GM23248 (cell line): ENCODE data around the gene PLCB4. TPM values are rescaled to one million over a fixed set of nuclear protein-coding genes. Genes with fewer than 3 reads are reported as not detected.

Experiments
- DNase-seq: peaks from one replicate; pipeline ENCODE4 v3.0.0-alpha.2; 2015
- H2AFZ ChIP-seq: fragments of 200-600 bp; sonication (generic); 2 replicates; pipeline ENCODE4 v1.6.1; 2016; ENCODE audit warnings: antibody characterized with exemption
- H3F3A ChIP-seq: fragments of 200-600 bp; sonication (generic); 2 replicates; pipeline ENCODE4 v1.6.1; 2016; ENCODE audit warnings: mild to moderate bottlenecking, antibody characterized with exemption, mixed run types; ENCODE audit not compliant: insufficient read depth
- H3K27ac ChIP-seq: fragments of 200-600 bp; sonication (generic); 2 replicates; pipeline ENCODE4 v1.5.1; 2016; ENCODE audit warnings: mild to moderate bottlenecking
- H3K27me3 ChIP-seq: fragments of 200-600 bp; sonication (generic); replicated peaks from 2 replicates; pipeline ENCODE4 v1.6.1; 2016; ENCODE audit warnings: mild to moderate bottlenecking; ENCODE audit not compliant: insufficient read depth
- H3K36me3 ChIP-seq: fragments of 200-600 bp; sonication (generic); 2 replicates; pipeline ENCODE4 v1.6.1; 2016; ENCODE audit warnings: low read depth, mild to moderate bottlenecking
- H3K4me1 ChIP-seq: fragments of 200-600 bp; sonication (generic); 2 replicates; pipeline ENCODE4 v1.6.1; 2016; ENCODE audit warnings: mild to moderate bottlenecking; ENCODE audit not compliant: insufficient read depth
- H3K4me2 ChIP-seq: fragments of 200-600 bp; sonication (generic); one replicate; pipeline ENCODE4 v1.6.1; 2016; ENCODE audit warnings: mild to moderate bottlenecking; ENCODE audit not compliant: unreplicated experiment
- H3K4me3 ChIP-seq: fragments of 200-600 bp; sonication (generic); 2 replicates; pipeline ENCODE4 v1.5.1; 2016; ENCODE audit warnings: mild to moderate bottlenecking
- H3K79me2 ChIP-seq: fragments of 200-600 bp; sonication (generic); 2 replicates; pipeline ENCODE4 v1.6.1; 2016; ENCODE audit warnings: mild to moderate bottlenecking; ENCODE audit not compliant: insufficient read depth
- H3K9ac ChIP-seq: fragments of 200-600 bp; sonication (generic); 2 replicates; pipeline ENCODE4 v1.6.1; 2016; ENCODE audit warnings: mild to moderate bottlenecking
- H3K9me2 ChIP-seq: fragments of 200-600 bp; sonication (generic); 2 replicates; pipeline ENCODE4 v1.6.1; 2016; ENCODE audit warnings: mixed run types, mild to moderate bottlenecking, moderate library complexity; ENCODE audit not compliant: insufficient read depth
- H3K9me3 ChIP-seq: fragments of 200-600 bp; sonication (generic); one replicate; pipeline ENCODE4 v1.6.1; 2017; ENCODE audit warnings: low read depth
- H4K20me1 ChIP-seq: fragments of 200-600 bp; sonication (generic); 2 replicates; pipeline ENCODE4 v1.6.0; 2016; ENCODE audit not compliant: insufficient read depth
- EZH2 ChIP-seq: fragments of 200-600 bp; sonication (generic); IDR thresholded peaks from 2 replicates; pipeline ENCODE4 v1.6.1; 2018; ENCODE audit warnings: antibody characterized with exemption, mild to moderate bottlenecking; ENCODE audit not compliant: insufficient read depth, poor library complexity, severe bottlenecking
- EZH2phosphoT487 ChIP-seq: fragments of 200-600 bp; sonication (generic); IDR thresholded peaks from 2 replicates; pipeline ENCODE4 v1.6.1; 2018; ENCODE audit warnings: antibody characterized with exemption, moderate library complexity, mild to moderate bottlenecking, low read depth; ENCODE audit not compliant: insufficient read depth
- WGBS, 2 experiments: methylation state at CpG; one replicate each; pipeline ENCODE4 v1.1.6; 2015 to 2017; ENCODE audit warnings: low lambda C conversion rate in 2 of 2, low coverage in 1 of 2; ENCODE audit errors: missing lambda C conversion rate in 2 of 2; 5-methylcytosine and 5-hydroxymethylcytosine counted together
- in situ Hi-C: fragments of 300-500 bp; cut with MboI; formaldehyde crosslinking; loops from 2 replicates; pipeline ENCODE4 v1.15.0; 2020
- polyA plus RNA-seq: library from polyadenylated mRNA; unstranded; fragments of >200 nt; fragmentation: Nextera tagmentation; extraction: Ambion mirVana; gene quantifications from 2 replicates; pipeline ENCODE4 v1.2.1, GENCODE V29; 2016
- total RNA-seq: library from RNA; depleted of rRNA; stranded (reverse); fragments of >200 nt; shearing (Covaris generic); gene quantifications from 2 replicates; pipeline ENCODE4 v1.2.3, GENCODE V29; 2014

PLCB4 gene
- total and polyA plus RNA-seq, 2 experiments from 2014 or later = 5.0 to 9.5 TPM

GRCh38 chr20:9233804-9234203 is 164.9 kb downstream of the PLCB4 start:
- no peak overlapping the region for H3K4me3 ChIP-seq
- no peaks in the 10 kb centered on the region for H3K9me2 ChIP-seq
- no peak overlapping the region for H3K9ac ChIP-seq
- H3F3A ChIP-seq = peaks cover 20% of the 10 kb centered on the region
- no peak for TF ChIP-seq EZH2phosphoT487
- TF ChIP-seq EZH2 = no peak
- H3K9me3 ChIP-seq = no peaks in the 10 kb centered on the region
- no peaks in the 10 kb centered on the region for H4K20me1 ChIP-seq
- H3K27ac ChIP-seq = no peak overlapping the region
- H3K79me2 ChIP-seq = no peaks in the 10 kb centered on the region
- 91 to 96% methylated on average over 2 of the region's 2 CpGs for WGBS, 2 experiments
- in situ Hi-C loops = no loop called here
- H3K4me1 ChIP-seq = peaks cover 11% of the 10 kb centered on the region
- H3K4me2 ChIP-seq = no peak overlapping the region
- no peaks in the 10 kb centered on the region for H3K27me3 ChIP-seq
- no peaks in the 10 kb centered on the region for H3K36me3 ChIP-seq
- DNase-seq = no peak
- no peak overlapping the region for H2AFZ ChIP-seq

DNA sequence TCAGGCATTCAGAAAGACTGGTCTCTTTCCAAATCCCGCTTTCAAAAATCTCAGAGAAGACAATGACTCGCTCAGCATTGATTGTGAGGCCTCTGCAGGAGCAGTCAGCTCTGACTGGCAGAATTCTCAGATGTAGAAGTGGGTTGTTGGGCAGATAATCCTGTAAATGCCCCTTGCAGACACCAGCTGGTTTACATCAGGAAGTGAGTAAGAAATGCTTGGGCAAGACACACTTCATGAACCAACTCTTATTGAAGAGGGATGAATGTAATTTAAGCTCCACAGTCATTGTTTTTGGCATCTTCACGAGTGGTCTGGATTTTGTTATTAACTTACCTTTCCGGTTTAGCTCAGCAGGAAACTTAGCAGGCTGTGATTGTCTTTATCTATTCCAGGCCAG is 166.6 kb downstream of the PLCB4 start:
- Histone ChIP-seq H3K27ac (0 out of 2 replicates have a peak overlapping the region, but pooled peaks have one; percentile 12), H2AFZ (no peak overlapping the region), H3K36me3 (no peaks in the 10 kb centered on the region), H3K4me2 (no peak overlapping the region), H3K4me1 (peaks cover 13% of the 10 kb centered on the region), H3K9ac (no peak overlapping the region), H3K9me3 (no peaks in the 10 kb centered on the region), H3K4me3 (no peak overlapping the region), H3F3A (peaks cover 23% of the 10 kb centered on the region), H3K79me2 (no peaks in the 10 kb centered on the region), H3K27me3 (no peaks in the 10 kb centered on the region), H3K9me2 (no peaks in the 10 kb centered on the region), H4K20me1 (no peaks in the 10 kb centered on the region)
- TF ChIP-seq EZH2phosphoT487 (no peak), EZH2 (no peak)
- peak; percentile 79 for DNase-seq
- in situ Hi-C loops = no loop called here
- 28 to 29% methylated on average over 4 of the region's 4 CpGs for WGBS, 2 experiments

GRCh38 chr20:9236458-9236857 is 167.6 kb downstream of the PLCB4 start:
- Histone ChIP-seq H2AFZ (no peak overlapping the region), H3K27ac (no peak overlapping the region), H3F3A (peaks cover 32% of the 10 kb centered on the region), H3K9me2 (no peaks in the 10 kb centered on the region), H3K9me3 (no peaks in the 10 kb centered on the region), H4K20me1 (no peaks in the 10 kb centered on the region), H3K27me3 (no peaks in the 10 kb centered on the region), H3K4me2 (no peak overlapping the region), H3K4me1 (peaks cover 22% of the 10 kb centered on the region), H3K36me3 (no peaks in the 10 kb centered on the region), H3K4me3 (no peak overlapping the region), H3K9ac (no peak overlapping the region), H3K79me2 (no peaks in the 10 kb centered on the region)
- DNase-seq = no peak
- in situ Hi-C loops = no loop called here
- TF ChIP-seq EZH2 (no peak), EZH2phosphoT487 (no peak)
- WGBS, 2 experiments = 87% methylated on average over 4 of the region's 4 CpGs

GRCh38 chr20:9241232-9241692 is 172.4 kb downstream of the PLCB4 start:
- Histone ChIP-seq H3K9me2 (no peaks in the 10 kb centered on the region), H4K20me1 (no peaks in the 10 kb centered on the region), H3K9ac (no peak overlapping the region), H3K4me1 (peaks cover 12% of the 10 kb centered on the region), H3F3A (peaks cover 19% of the 10 kb centered on the region), H3K27ac (no peak overlapping the region), H3K4me2 (peak overlapping the region; percentile 7), H2AFZ (no peak overlapping the region), H3K79me2 (no peaks in the 10 kb centered on the region), H3K4me3 (no peak overlapping the region), H3K36me3 (no peaks in the 10 kb centered on the region), H3K27me3 (no peaks in the 10 kb centered on the region), H3K9me3 (no peaks in the 10 kb centered on the region)
- peak; percentile 63 for DNase-seq
- in situ Hi-C loops = no loop called here
- no peak for TF ChIP-seq EZH2phosphoT487
- TF ChIP-seq EZH2 = no peak
